ENCODE measurements around the gene MED15.

The MED15 gene

DNA sequence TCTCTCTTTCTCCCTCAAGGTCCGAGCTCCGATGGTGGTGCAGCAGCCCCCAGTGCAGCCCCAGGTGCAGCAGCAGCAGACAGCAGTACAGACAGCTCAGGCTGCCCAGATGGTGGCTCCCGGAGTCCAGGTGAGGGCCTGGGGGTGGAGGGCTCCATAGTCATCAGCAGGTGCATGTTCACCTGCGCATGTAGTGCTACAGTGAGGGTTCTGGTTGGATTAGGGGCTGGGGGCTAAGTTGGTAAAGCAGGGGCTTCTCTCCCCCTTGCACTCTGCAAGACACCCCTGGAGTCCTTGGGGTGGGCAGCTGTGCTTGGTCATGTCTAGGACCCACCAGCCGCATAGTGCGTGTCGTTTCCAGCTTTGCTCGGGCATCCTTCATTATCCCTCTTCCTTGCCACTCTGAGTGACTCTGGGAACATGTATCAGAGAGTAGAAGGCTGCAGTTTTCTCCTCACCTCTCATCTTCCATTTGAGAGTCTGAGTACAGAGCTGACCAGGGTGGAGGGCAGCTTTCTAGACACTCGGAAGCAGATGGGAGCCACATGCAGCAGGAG lies 61.2 kb downstream of the MED15 start:
- peaks cover 3% of the 10 kb centered on the region for H3K79me2 ChIP-seq (ENCODE audit: control insufficient read depth, insufficient read depth, low read length, poor library complexity)
- peak overlapping the region; percentile 20 for H2BK12ac ChIP-seq (ENCODE audit: low read length)
- H3K27ac ChIP-seq (ENCODE audit: low read depth, low read length), result peak overlapping the region; percentile 34
- no peaks in the 10 kb centered on the region for H3K9me3 ChIP-seq (ENCODE audit: insufficient read depth, low read depth, low read length)
- peak overlapping the region; percentile 33 for H3K18ac ChIP-seq (ENCODE audit: low read length)
- H3K27me3 ChIP-seq (ENCODE audit: insufficient read depth, low read length), result no peaks in the 10 kb centered on the region
- no peak overlapping the region for H2AFZ ChIP-seq (ENCODE audit: insufficient read depth, low read length, poor library complexity)
- peak overlapping the region; percentile 9 for H4K12ac ChIP-seq (ENCODE audit: low read depth, low read length)
- peak overlapping the region; percentile 22 for H4K91ac ChIP-seq (ENCODE audit: low read depth, low read length)
- no peak overlapping the region for H3K4me3 ChIP-seq (ENCODE audit: low read depth, low read length)
- H3K23ac ChIP-seq (ENCODE audit: low read length), result no peak overlapping the region
- H2BK120ac ChIP-seq (ENCODE audit: insufficient read depth, low read length, poor library complexity), result peak overlapping the region; percentile 14
- peaks cover 21% of the 10 kb centered on the region for H3K79me1 ChIP-seq (ENCODE audit: low read length)
- H2BK5ac ChIP-seq (ENCODE audit: low read depth, low read length, poor library complexity), result peak overlapping the region; percentile 24
- H3K4me1 ChIP-seq (ENCODE audit: control insufficient read depth in 1 of 2, insufficient read depth in 2 of 2, low read length in 2 of 2), result peaks cover 33 to 41% of the 10 kb centered on the region in 2 experiments
- no peak for DNase-seq
- peak overlapping the region; percentile 10 for H4K8ac ChIP-seq (ENCODE audit: low read depth, low read length)
- no CpG with 5 or more reads among the region's 9 CpGs for WGBS (ENCODE audit: extremely low coverage, insufficient coverage, insufficient read length)
- peak overlapping the region; percentile 7 for H3K14ac ChIP-seq (ENCODE audit: low read length)
- no peak overlapping the region for H3K9ac ChIP-seq (ENCODE audit: low read length)
- peaks cover 67 to 69% of the 10 kb centered on the region in 2 experiments for H3K36me3 ChIP-seq (ENCODE audit: control insufficient read depth in 1 of 2, insufficient read depth in 2 of 2, low read length in 2 of 2)
- H3K4me2 ChIP-seq (ENCODE audit: low read length), result peak overlapping the region; percentile 4
- H2AK5ac ChIP-seq (ENCODE audit: low read length), result no peak overlapping the region
- H3K4ac ChIP-seq (ENCODE audit: low read depth, low read length), result no peak overlapping the region

DNA sequence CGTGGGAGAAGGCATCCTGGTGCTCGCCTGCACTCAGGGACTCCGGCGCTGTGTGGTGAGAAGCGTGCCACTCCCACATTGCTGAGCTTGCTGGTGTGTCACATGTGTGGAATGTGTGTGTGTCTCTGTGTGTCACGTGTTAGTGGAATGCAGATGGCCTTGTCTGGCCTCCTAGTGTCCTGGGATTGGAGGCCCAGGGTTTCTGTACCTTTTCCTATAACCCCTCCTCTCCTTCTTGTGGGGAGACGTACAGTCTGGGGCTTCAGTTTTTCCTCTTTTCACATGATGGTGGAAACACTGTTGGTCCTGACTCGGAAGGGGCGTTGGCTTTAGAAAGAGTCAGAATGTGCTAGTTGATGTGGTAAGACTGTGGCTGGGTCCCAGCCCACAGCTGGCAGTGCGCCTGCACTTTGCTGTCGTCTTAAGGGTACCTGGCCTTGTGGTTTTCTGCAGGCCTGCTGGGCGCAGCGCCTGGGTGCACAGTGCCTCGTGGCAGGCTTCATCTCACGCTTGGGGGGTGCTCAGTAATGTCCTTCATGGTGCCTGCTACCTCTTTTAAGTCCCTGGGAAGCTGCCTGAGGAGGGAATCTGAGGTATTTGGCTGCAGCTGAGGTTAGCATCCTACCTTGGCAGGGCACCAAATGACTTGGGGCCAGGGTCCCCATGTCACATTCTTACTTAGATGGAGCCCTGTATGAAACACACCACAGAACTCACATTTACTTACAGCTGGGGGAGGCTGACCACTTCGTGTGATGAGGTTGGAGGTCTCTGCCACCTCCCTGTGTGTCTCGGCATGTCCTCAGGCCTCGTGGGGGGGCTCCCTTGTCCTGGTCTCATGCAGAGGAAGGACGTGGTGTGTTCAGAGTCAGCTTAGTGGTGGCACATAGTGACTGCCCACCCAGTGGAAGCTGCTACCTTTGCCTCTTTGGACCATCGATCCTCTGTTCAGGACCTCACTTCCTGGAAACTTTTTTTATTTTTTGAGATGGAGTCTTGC lies 61.9 kb downstream of the MED15 start:
- peak; percentile 93 to 95 for DNase-seq
- peak overlapping the region; percentile 86 for H3K14ac ChIP-seq (ENCODE audit: low read length)
- no peaks in the 10 kb centered on the region for H3K27me3 ChIP-seq (ENCODE audit: insufficient read depth, low read length)
- H3K79me1 ChIP-seq (ENCODE audit: low read length), result peaks cover 21% of the 10 kb centered on the region
- peaks cover 33 to 41% of the 10 kb centered on the region in 2 experiments for H3K4me1 ChIP-seq (ENCODE audit: control insufficient read depth in 1 of 2, insufficient read depth in 2 of 2, low read length in 2 of 2)
- peak overlapping the region; percentile 77 for H2BK12ac ChIP-seq (ENCODE audit: low read length)
- peak overlapping the region; percentile 55 for H2AK5ac ChIP-seq (ENCODE audit: low read length)
- H3K9ac ChIP-seq (ENCODE audit: low read length), result no peak overlapping the region
- H3K4me3 ChIP-seq (ENCODE audit: low read depth, low read length), result no peak overlapping the region
- H4K91ac ChIP-seq (ENCODE audit: low read depth, low read length), result peak overlapping the region; percentile 82
- peak overlapping the region; percentile 33 for H2AFZ ChIP-seq (ENCODE audit: insufficient read depth, low read length, poor library complexity)
- peak overlapping the region; percentile 89 for H2BK5ac ChIP-seq (ENCODE audit: low read depth, low read length, poor library complexity)
- H3K18ac ChIP-seq (ENCODE audit: low read length), result peak overlapping the region; percentile 79
- no peaks in the 10 kb centered on the region for H3K9me3 ChIP-seq (ENCODE audit: insufficient read depth, low read depth, low read length)
- H2BK120ac ChIP-seq (ENCODE audit: insufficient read depth, low read length, poor library complexity), result peak overlapping the region; percentile 86
- peak overlapping the region; percentile 93 for H3K27ac ChIP-seq (ENCODE audit: low read depth, low read length)
- peak overlapping the region; percentile 59 for H3K4ac ChIP-seq (ENCODE audit: low read depth, low read length)
- peak overlapping the region; percentile 57 for H4K8ac ChIP-seq (ENCODE audit: low read depth, low read length)
- H3K23ac ChIP-seq (ENCODE audit: low read length), result no peak overlapping the region
- peak overlapping the region; percentile 32 for H4K12ac ChIP-seq (ENCODE audit: low read depth, low read length)
- WGBS (ENCODE audit: extremely low coverage, insufficient coverage, insufficient read length), result no CpG with 5 or more reads among the region's 20 CpGs
- H3K36me3 ChIP-seq (ENCODE audit: control insufficient read depth in 1 of 2, insufficient read depth in 2 of 2, low read length in 2 of 2), result peaks cover 74 to 76% of the 10 kb centered on the region in 2 experiments
- peak overlapping the region; percentile 2 for H3K4me2 ChIP-seq (ENCODE audit: low read length)
- H3K79me2 ChIP-seq (ENCODE audit: control insufficient read depth, insufficient read depth, low read length, poor library complexity), result peaks cover 3% of the 10 kb centered on the region

DNA sequence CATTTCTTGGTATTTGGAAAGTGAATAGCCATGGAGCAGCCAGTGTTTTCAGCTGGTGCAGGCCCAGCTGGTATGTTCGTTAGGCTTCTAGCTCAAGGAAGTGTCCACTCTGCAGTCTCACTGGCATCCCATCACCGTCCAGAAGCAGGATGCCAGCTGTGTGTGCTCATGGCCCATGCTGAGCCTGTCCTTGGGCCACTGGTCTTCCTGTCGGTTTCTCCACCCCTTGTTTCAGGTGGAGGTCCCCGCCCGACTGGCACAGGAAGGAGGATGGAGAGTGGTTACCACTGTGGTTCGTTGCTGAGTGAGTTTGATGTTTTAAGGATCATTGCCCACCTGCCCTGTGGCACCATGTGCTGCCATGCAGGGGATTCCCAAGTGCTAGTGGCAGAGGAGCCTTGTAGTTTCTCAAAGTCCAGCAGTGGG lies 63.7 kb downstream of the MED15 start:
- no peak overlapping the region for H2BK120ac ChIP-seq (ENCODE audit: insufficient read depth, low read length, poor library complexity)
- H3K18ac ChIP-seq (ENCODE audit: low read length), result peak overlapping the region; percentile 23
- DNase-seq, result no peak
- H3K9ac ChIP-seq (ENCODE audit: low read length), result no peak overlapping the region
- H3K4ac ChIP-seq (ENCODE audit: low read depth, low read length), result no peak overlapping the region
- peaks cover 3% of the 10 kb centered on the region for H3K79me2 ChIP-seq (ENCODE audit: control insufficient read depth, insufficient read depth, low read length, poor library complexity)
- no peak overlapping the region for H3K4me2 ChIP-seq (ENCODE audit: low read length)
- no peak overlapping the region for H3K14ac ChIP-seq (ENCODE audit: low read length)
- H4K8ac ChIP-seq (ENCODE audit: low read depth, low read length), result no peak overlapping the region
- no peaks in the 10 kb centered on the region for H3K27me3 ChIP-seq (ENCODE audit: insufficient read depth, low read length)
- H3K4me3 ChIP-seq (ENCODE audit: low read depth, low read length), result no peak overlapping the region
- no peaks in the 10 kb centered on the region for H3K9me3 ChIP-seq (ENCODE audit: insufficient read depth, low read depth, low read length)
- no peak overlapping the region for H2AK5ac ChIP-seq (ENCODE audit: low read length)
- H3K23ac ChIP-seq (ENCODE audit: low read length), result no peak overlapping the region
- no peak overlapping the region for H4K91ac ChIP-seq (ENCODE audit: low read depth, low read length)
- WGBS (ENCODE audit: extremely low coverage, insufficient coverage, insufficient read length), result no CpG with 5 or more reads among the region's 6 CpGs
- H4K12ac ChIP-seq (ENCODE audit: low read depth, low read length), result no peak overlapping the region
- peaks cover 69 to 74% of the 10 kb centered on the region in 2 experiments for H3K36me3 ChIP-seq (ENCODE audit: control insufficient read depth in 1 of 2, insufficient read depth in 2 of 2, low read length in 2 of 2)
- H3K27ac ChIP-seq (ENCODE audit: low read depth, low read length), result no peak overlapping the region
- no peak overlapping the region for H2BK12ac ChIP-seq (ENCODE audit: low read length)
- peaks cover 33 to 37% of the 10 kb centered on the region in 2 experiments for H3K4me1 ChIP-seq (ENCODE audit: control insufficient read depth in 1 of 2, insufficient read depth in 2 of 2, low read length in 2 of 2)
- no peak overlapping the region for H2AFZ ChIP-seq (ENCODE audit: insufficient read depth, low read length, poor library complexity)
- no peak overlapping the region for H2BK5ac ChIP-seq (ENCODE audit: low read depth, low read length, poor library complexity)
- peaks cover 21% of the 10 kb centered on the region for H3K79me1 ChIP-seq (ENCODE audit: low read length)

DNA sequence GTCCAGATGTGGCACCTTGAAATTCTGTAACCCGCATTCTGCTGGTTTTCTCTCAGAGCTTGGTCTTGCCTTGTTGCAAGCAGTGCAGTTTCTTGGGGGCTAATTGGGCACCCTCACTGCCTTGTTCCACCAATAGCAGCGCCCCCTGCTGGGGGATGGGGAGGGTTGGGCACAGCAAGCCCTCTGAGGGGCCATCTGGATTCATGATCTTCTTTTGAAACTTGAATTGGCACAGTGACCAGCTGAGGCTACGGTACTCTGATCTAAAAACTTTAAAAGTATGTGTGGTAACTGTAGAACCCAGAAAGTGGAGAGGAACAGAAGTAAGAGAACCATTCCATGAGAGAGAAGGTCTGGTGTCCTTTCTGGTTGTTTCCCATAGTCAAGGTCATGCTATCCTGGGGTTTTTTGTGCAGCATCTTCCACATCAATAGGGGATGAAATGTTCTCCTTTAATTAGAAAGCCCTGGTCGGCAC lies 64.2 kb downstream of the MED15 start:
- H2AFZ ChIP-seq (ENCODE audit: insufficient read depth, low read length, poor library complexity), result no peak overlapping the region
- no peak overlapping the region for H3K23ac ChIP-seq (ENCODE audit: low read length)
- H4K91ac ChIP-seq (ENCODE audit: low read depth, low read length), result no peak overlapping the region
- peaks cover 29 to 32% of the 10 kb centered on the region in 2 experiments for H3K4me1 ChIP-seq (ENCODE audit: control insufficient read depth in 1 of 2, insufficient read depth in 2 of 2, low read length in 2 of 2)
- H2BK12ac ChIP-seq (ENCODE audit: low read length), result no peak overlapping the region
- H3K27me3 ChIP-seq (ENCODE audit: insufficient read depth, low read length), result no peaks in the 10 kb centered on the region
- H3K4me3 ChIP-seq (ENCODE audit: low read depth, low read length), result no peak overlapping the region
- DNase-seq, result peak in 1 of 2 donors; percentile 40
- H3K18ac ChIP-seq (ENCODE audit: low read length), result no peak overlapping the region
- H2BK120ac ChIP-seq (ENCODE audit: insufficient read depth, low read length, poor library complexity), result no peak overlapping the region
- no peak overlapping the region for H2AK5ac ChIP-seq (ENCODE audit: low read length)
- peaks cover 19% of the 10 kb centered on the region for H3K79me1 ChIP-seq (ENCODE audit: low read length)
- WGBS (ENCODE audit: extremely low coverage, insufficient coverage, insufficient read length), result no CpG with 5 or more reads among the region's 4 CpGs
- no peak overlapping the region for H3K4ac ChIP-seq (ENCODE audit: low read depth, low read length)
- H3K9ac ChIP-seq (ENCODE audit: low read length), result no peak overlapping the region
- no peak overlapping the region for H3K4me2 ChIP-seq (ENCODE audit: low read length)
- H3K14ac ChIP-seq (ENCODE audit: low read length), result no peak overlapping the region
- H3K79me2 ChIP-seq (ENCODE audit: control insufficient read depth, insufficient read depth, low read length, poor library complexity), result peaks cover 3% of the 10 kb centered on the region
- no peaks in the 10 kb centered on the region for H3K9me3 ChIP-seq (ENCODE audit: insufficient read depth, low read depth, low read length)
- H4K12ac ChIP-seq (ENCODE audit: low read depth, low read length), result no peak overlapping the region
- no peak overlapping the region for H3K27ac ChIP-seq (ENCODE audit: low read depth, low read length)
- H3K36me3 ChIP-seq (ENCODE audit: control insufficient read depth in 1 of 2, insufficient read depth in 2 of 2, low read length in 2 of 2), result peaks cover 69 to 74% of the 10 kb centered on the region in 2 experiments
- H2BK5ac ChIP-seq (ENCODE audit: low read depth, low read length, poor library complexity), result no peak overlapping the region
- H4K8ac ChIP-seq (ENCODE audit: low read depth, low read length), result no peak overlapping the region
